GM12878 (cell line): Measurements from ENCODE around the gene ANO3. TPM values are rescaled to one million over a fixed set of nuclear protein-coding genes. Genes with fewer than 3 reads are reported as not detected.

Experiments used
- ATAC-seq: fragments of 200-7000 bp; cut with Tn5 transposase; 3 replicates; pipeline ENCODE4 v1.9.1; 2020; ENCODE audit warnings: mild to moderate bottlenecking, moderate library complexity
- BruUV-seq: library from RNA; stranded (reverse); fragments of 400-500 nt; replicated peaks from 2 replicates; lab custom pipeline; 2021; lab: Mats Ljungman, UMichigan
- CTCF ChIA-PET: fragments of 300-600 bp; sonication (Branson Sonifier 250); formaldehyde crosslinking; extraction: SDS; loops from one replicate; lab custom pipeline; 2021; ENCODE audit warnings: inconsistent platforms; lab: Yijun Ruan, JAX
- POLR2A ChIA-PET: fragments of 350-600 bp; formaldehyde crosslinking; extraction: SDS; loops from one replicate; lab custom pipeline; 2021; ENCODE audit warnings: inconsistent platforms; lab: Charles Lee
- RAD21 ChIA-PET: fragments of 300-600 bp; sonication (Branson Sonifier 250); formaldehyde crosslinking; loops from one replicate; lab custom pipeline; 2023; ENCODE audit warnings: antibody characterized with exemption; ENCODE audit not compliant: unreplicated experiment; lab: Charles Lee
- SMC1A ChIA-PET: fragments of 300-600 bp; sonication (Branson Sonifier 250); formaldehyde crosslinking; loops from one replicate; lab custom pipeline; 2023; ENCODE audit not compliant: unreplicated experiment, uncharacterized antibody; lab: Charles Lee
- DNase-seq: peaks from one replicate; pipeline ENCODE4 v3.0.0-alpha.2; 2011; ENCODE audit warnings: low read depth, low spot score
- FAIRE-seq: peaks from 3 replicates; lab custom pipeline; 2011; peaks lifted over from hg19 to GRCh38; lab: Jason Lieb, UNC
- H2AFZ ChIP-seq: 2 replicates; pipeline ENCODE4 v1.6.0; 2011; ENCODE audit warnings: low read depth, low read length, control low read depth; ENCODE audit not compliant: control insufficient read depth
- H3K27ac ChIP-seq: 2 replicates; pipeline ENCODE4 v1.5.1; 2011; ENCODE audit warnings: control low read depth; ENCODE audit not compliant: control insufficient read depth, insufficient read depth
- H3K27me3 ChIP-seq, 2 experiments: replicated peaks in 1 of 2; 2 replicates each; pipeline versions ENCODE4 v1.6.0 to v1.6.1; 2011; ENCODE audit warnings: low read length in 1 of 2; ENCODE audit not compliant: control insufficient read depth in 2 of 2, insufficient read depth in 2 of 2
- H3K36me3 ChIP-seq, 2 experiments: 2 replicates each; pipeline ENCODE4 v1.5.1; 2011; ENCODE audit warnings: low read length in 1 of 2; ENCODE audit not compliant: control insufficient read depth in 2 of 2, insufficient read depth in 2 of 2
- H3K4me1 ChIP-seq: 2 replicates; pipeline ENCODE4 v1.6.1; 2011; ENCODE audit warnings: mild to moderate bottlenecking, low read length, moderate library complexity, mixed read lengths; ENCODE audit not compliant: control insufficient read depth, insufficient read depth
- H3K4me2 ChIP-seq: 2 replicates; pipeline ENCODE4 v1.6.0; 2011; ENCODE audit warnings: control low read depth; ENCODE audit not compliant: control insufficient read depth, insufficient read depth
- H3K4me3 ChIP-seq: fragments of 200-600 bp; sonication (generic); 2 replicates; pipeline ENCODE4 v1.5.1; 2016
- H3K79me2 ChIP-seq: 2 replicates; pipeline ENCODE4 v1.6.0; 2011; ENCODE audit warnings: low read length; ENCODE audit not compliant: control insufficient read depth, insufficient read depth
- H3K9ac ChIP-seq: 2 replicates; pipeline ENCODE4 v1.8.0; 2011; ENCODE audit warnings: low read length, control low read depth, mixed read lengths; ENCODE audit not compliant: control insufficient read depth, insufficient read depth
- H3K9me3 ChIP-seq: replicated peaks from 3 replicates; pipeline ENCODE4 v1.5.1; 2011; ENCODE audit warnings: mild to moderate bottlenecking, low read length; ENCODE audit not compliant: control insufficient read depth, insufficient read depth
- H4K20me1 ChIP-seq: 2 replicates; pipeline ENCODE4 v1.6.0; 2011; ENCODE audit not compliant: control insufficient read depth, insufficient read depth
- BACH1 ChIP-seq: fragments of 450-650 bp; IDR thresholded peaks from 2 replicates; pipeline ENCODE4 v1.6.1; 2017; ENCODE audit warnings: mild to moderate bottlenecking, borderline replicate concordance
- CEBPB ChIP-seq, 2 experiments: fragments of 150-350 bp in 1 of 2; IDR thresholded peaks; 2 replicates each; pipeline ENCODE4 v1.6.1; 2012 to 2014; ENCODE audit warnings: low read depth in 2 of 2, low read length in 2 of 2, borderline replicate concordance in 1 of 2, inconsistent platforms in 1 of 2
- CREM ChIP-seq: IDR thresholded peaks from 2 replicates; pipeline ENCODE4 v1.6.1; 2014; ENCODE audit warnings: antibody characterized with exemption, low read depth
- ETV6 ChIP-seq, 2 experiments: fragments of 450-650 bp in 1 of 2; IDR thresholded peaks in 1 of 2; conservative IDR thresholded peaks in 1 of 2; 2 replicates each; pipeline ENCODE4 v1.6.1; 2014; ENCODE audit warnings: antibody characterized with exemption in 1 of 2, borderline replicate concordance in 1 of 2, low read depth in 1 of 2, mild to moderate bottlenecking in 1 of 2, moderate library complexity in 1 of 2
- HDAC2 ChIP-seq: fragments of 200-600 bp; sonication (generic); IDR thresholded peaks from 2 replicates; pipeline ENCODE4 v1.6.1; 2017
- HDGF ChIP-seq: fragments of 450-650 bp; IDR thresholded peaks from 2 replicates; pipeline ENCODE4 v1.6.1; 2016; ENCODE audit warnings: antibody characterized with exemption
- MXI1 ChIP-seq: fragments of 150-350 bp; IDR thresholded peaks from 2 replicates; pipeline ENCODE4 v1.6.1; 2011; ENCODE audit warnings: low read depth, mild to moderate bottlenecking, inconsistent platforms, low read length, improper control_type of control experiment
- RELA ChIP-seq: fragments of 450-650 bp; IDR thresholded peaks from 2 replicates; pipeline ENCODE4 v1.8.0; 2014; ENCODE audit warnings: borderline replicate concordance; ENCODE audit not compliant: partially characterized antibody
- SIN3A ChIP-seq: IDR thresholded peaks from 2 replicates; pipeline ENCODE4 v1.6.1; 2012; ENCODE audit warnings: low read depth, low read length, improper control_type of control experiment
- TAF1 ChIP-seq: IDR thresholded peaks from 2 replicates; pipeline ENCODE4 v1.6.1; 2011; ENCODE audit warnings: mild to moderate bottlenecking, low read depth, low read length, borderline replicate concordance
- ZBTB4 ChIP-seq: fragments of 450-650 bp; formaldehyde crosslinking; IDR thresholded peaks from 2 replicates; pipeline ENCODE4 v1.4.0; 2022; ENCODE audit warnings: mild to moderate bottlenecking, moderate library complexity
- WGBS: methylation state at CpG from one replicate; pipeline ENCODE4 v1.1.6; 2016; ENCODE audit warnings: low lambda C conversion rate; ENCODE audit not compliant: insufficient replicate concordance, insufficient coverage; ENCODE audit errors: missing lambda C conversion rate; 5-methylcytosine and 5-hydroxymethylcytosine counted together
- in situ Hi-C: fragments of 300-500 bp; cut with MboI; formaldehyde crosslinking; loops from 9 replicates; pipeline ENCODE4 v1.14.3; 2018; ENCODE audit warnings: mixed read lengths
- intact Hi-C: fragments of 100-400 bp; cut with micrococcal nuclease; formaldehyde crosslinking; loops from one replicate; pipeline ENCODE4 v1.14.2; 2022; ENCODE audit not compliant: unreplicated experiment
- polyA plus RNA-seq, 11 experiments: library from polyadenylated mRNA; depleted of rRNA in 4 of 11; unstranded in 6 of 11; stranded (reverse) in 5 of 11; fragments of >200 nt; fragmentation: Nextera tagmentation in 4 of 11; fragmentation: Illumina TruSeq in 1 of 11; extraction: Ambion mirVana in 4 of 11; extraction: Trizol in 1 of 11; gene quantifications; 1 replicate in 1 of 11; 2 replicates in 10 of 11; pipeline versions ENCODE4 v1.2.1 to v1.2.3, GENCODE V29; 2011 to 2016; ENCODE audit warnings: inconsistent platforms in 2 of 11, missing spikeins in 2 of 11, low read depth in 1 of 11
- total RNA-seq, 4 experiments: library from RNA; depleted of rRNA in 3 of 4; stranded (reverse); fragments of >200 nt in 3 of 4; fragmentation: Illumina TruSeq in 1 of 4; extraction: Trizol in 1 of 4; gene quantifications; 2 replicates each; pipeline versions ENCODE4 v1.2.1 to v1.2.3, GENCODE V29; 2013 to 2021

The ANO3 gene
- total and polyA plus RNA-seq, 10 of the 15 experiments (the other 5 are each of a cell fraction or from before 2014, with no cell fraction given), result 0.13 to 5.9 (median 0.44) TPM

- TF ChIP-seq ZBTB4 (CRISPR knock-in tag), result no peak
- TF ChIP-seq BACH1, result no peak
- no peak for TF ChIP-seq RELA
Observed at GRCh38 chr11:26599425-26599824, 267.5 kb downstream of the ANO3 start (continued).

GRCh38 chr11:26599876-26600434 is 268.0 kb downstream of the ANO3 start:
- H4K20me1 ChIP-seq, result no peaks in the 10 kb centered on the region
- FAIRE-seq, result no peak
- H3K4me1 ChIP-seq, result no peaks in the 10 kb centered on the region
- no peaks in the 10 kb centered on the region for H3K79me2 ChIP-seq
- no peaks in the 10 kb centered on the region; the same call in 2 of the 3 replicates for H3K9me3 ChIP-seq
- no peak overlapping the region for H3K27ac ChIP-seq
- no TSS peak for BruUV-seq
- intact Hi-C loops, result no loop called here
- TF ChIP-seq TAF1 (no peak), ETV6 (conservative IDR thresholded peaks at IDR 0.05 in 1 of 2, IDR thresholded peaks at IDR 0.05 in 1 of 2; ENCODE audit: borderline replicate concordance in 1 of 2, low read depth in 1 of 2) (no peak), CREM (no peak), MXI1 (no peak), SIN3A (no peak), HDAC2 (no peak), CEBPB (IDR thresholded peaks at IDR 0.05; ENCODE audit: borderline replicate concordance in 1 of 2, low read depth in 2 of 2, low read length in 2 of 2) (no peak), HDGF (no peak)
- TF ChIP-seq, all 136 proteins: peak for 0
- H3K4me3 ChIP-seq, result no peak overlapping the region
- no peaks in the 10 kb centered on the region for H3K36me3 ChIP-seq
- H3K9ac ChIP-seq, result no peak overlapping the region
- no peaks in the 10 kb centered on the region for H3K27me3 ChIP-seq
- SMC1A ChIA-PET, result no interaction called here
- DNase-seq (no peak), ATAC-seq (no peak)
- H2AFZ ChIP-seq, result no peak overlapping the region
- CTCF ChIA-PET, result no interaction called here
- in situ Hi-C loops, result no loop called here
- no peak overlapping the region for H3K4me2 ChIP-seq
- 41% methylated on average over 3 of the region's 4 CpGs for WGBS
- POLR2A ChIA-PET, result no interaction called here
- RAD21 ChIA-PET, result no interaction called here
